Coronary artery (tissue), 2 donors: Measurements from ENCODE around the gene NR3C1.

Experiments used
- DNase-seq: peaks from one replicate; pipeline ENCODE4 v3.0.0-alpha.2; 2017; ENCODE audit warnings: low spot score
- H3K27ac ChIP-seq, 2 donors: fragments of 200-600 bp; sonication (generic); one replicate each; pipeline ENCODE4 v1.5.1; 2016 to 2019
- H3K4me3 ChIP-seq: fragments of 200-600 bp; sonication (generic); 2 replicates; pipeline ENCODE4 v1.5.1; 2016; ENCODE audit warnings: mild to moderate bottlenecking, moderate library complexity
- TF ChIP-seq, protein P1 (sequence below): fragments of 200-600 bp; sonication (generic); IDR thresholded peaks from one replicate; pipeline ENCODE4 v1.5.1; 2019; ENCODE audit warnings: antibody characterized with exemption

Gene NR3C1

DNA sequence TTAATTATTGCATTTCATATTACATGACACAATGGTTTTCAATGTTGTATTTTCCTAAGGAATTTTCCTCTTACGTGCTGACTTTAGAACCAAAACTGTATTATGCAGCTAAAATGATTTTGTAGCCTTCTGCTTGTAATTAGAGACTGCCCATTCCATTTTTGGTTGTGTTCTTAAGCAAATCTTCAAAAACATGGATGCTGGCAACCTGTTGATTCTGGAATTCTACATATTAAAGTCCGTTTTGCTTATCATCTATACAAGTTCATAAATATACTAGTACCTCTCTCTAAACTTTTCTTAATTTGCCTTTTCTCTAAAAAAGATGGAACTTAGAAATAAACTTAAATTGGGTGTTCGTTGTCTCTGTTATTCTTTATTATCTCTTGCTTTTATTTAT is 88.3 kb downstream of the NR3C1 start:
- TF ChIP-seq, protein P1, sequence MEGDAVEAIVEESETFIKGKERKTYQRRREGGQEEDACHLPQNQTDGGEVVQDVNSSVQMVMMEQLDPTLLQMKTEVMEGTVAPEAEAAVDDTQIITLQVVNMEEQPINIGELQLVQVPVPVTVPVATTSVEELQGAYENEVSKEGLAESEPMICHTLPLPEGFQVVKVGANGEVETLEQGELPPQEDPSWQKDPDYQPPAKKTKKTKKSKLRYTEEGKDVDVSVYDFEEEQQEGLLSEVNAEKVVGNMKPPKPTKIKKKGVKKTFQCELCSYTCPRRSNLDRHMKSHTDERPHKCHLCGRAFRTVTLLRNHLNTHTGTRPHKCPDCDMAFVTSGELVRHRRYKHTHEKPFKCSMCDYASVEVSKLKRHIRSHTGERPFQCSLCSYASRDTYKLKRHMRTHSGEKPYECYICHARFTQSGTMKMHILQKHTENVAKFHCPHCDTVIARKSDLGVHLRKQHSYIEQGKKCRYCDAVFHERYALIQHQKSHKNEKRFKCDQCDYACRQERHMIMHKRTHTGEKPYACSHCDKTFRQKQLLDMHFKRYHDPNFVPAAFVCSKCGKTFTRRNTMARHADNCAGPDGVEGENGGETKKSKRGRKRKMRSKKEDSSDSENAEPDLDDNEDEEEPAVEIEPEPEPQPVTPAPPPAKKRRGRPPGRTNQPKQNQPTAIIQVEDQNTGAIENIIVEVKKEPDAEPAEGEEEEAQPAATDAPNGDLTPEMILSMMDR = no peak
- H3K27ac ChIP-seq = peak overlapping the region in 1 of 2 donors; percentile 7
- H3K4me3 ChIP-seq = no peak overlapping the region
- DNase-seq = no peak

DNA sequence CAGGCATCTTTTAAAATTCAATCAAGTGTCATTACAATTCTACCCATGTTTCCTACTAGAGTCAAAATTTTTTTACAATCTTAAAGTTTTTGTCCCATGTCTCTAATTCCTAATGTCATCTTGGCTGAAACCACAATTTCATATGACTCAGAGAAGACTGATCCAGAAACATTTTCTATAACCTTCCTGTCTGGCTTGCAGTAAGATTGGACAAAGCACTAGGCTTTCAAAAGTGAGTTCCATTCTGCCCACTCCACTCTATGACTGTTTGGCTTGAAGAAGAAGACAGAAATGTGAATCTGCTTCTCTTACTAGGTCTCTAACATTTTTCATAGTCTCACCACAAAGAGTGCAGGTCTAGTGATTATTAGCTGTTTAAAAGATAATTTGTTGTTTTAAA is 88.8 kb downstream of the NR3C1 start:
- no peak for DNase-seq

DNA sequence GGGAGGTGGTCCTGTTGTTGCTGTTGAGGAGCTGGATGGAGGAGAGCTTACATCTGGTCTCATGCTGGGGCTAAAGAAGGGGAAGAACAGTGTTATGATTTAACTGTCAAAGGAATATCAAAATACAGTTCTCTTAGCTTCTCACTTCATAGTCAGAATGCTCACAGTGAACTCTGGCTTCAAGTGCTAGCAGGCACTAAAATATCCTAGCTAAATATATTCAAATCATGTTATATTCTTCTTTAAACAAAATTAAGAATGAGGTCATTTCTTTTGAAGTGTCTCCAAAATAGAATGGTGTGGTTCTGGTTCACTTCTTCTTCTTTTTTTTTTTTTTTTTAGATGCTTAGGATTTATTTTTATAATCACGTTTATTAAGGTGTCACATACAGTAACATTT is 89.4 kb downstream of the NR3C1 start:
- no peak for DNase-seq
- H3K4me3 ChIP-seq = no peak overlapping the region
- peak overlapping the region in 1 of 2 donors; percentile 26 for H3K27ac ChIP-seq
- TF ChIP-seq, protein P1 = no peak

More for the DNA sequence above, 88.8 kb downstream of the NR3C1 start:
- H3K4me3 ChIP-seq = no peak overlapping the region
- TF ChIP-seq, protein P1 = no peak
- no peak overlapping the region for H3K27ac ChIP-seq

DNA sequence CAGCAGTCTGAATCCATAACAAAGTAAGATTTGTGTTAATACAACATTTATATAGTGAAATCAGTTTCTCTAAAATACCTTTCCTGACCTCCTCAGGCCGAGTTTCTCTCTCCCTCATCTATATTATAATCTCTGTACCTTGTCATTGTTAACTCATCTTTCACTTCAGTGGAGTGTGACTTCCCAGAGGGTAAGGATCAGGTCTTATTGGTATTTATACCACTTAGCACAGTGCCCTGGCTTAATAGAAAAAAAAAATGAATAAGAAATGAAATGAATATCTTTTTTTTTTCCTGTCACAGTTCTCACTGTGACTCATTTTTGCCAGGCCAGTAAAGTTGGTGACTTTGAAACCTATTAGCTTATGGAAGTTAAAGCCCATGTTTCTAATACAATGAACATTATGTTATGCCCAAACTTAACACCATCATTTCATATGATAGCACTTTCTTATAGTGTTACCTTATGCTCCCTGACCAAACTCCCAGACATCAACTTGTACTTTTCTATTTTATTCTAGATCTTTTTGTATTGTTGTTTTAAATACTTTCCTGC is 90.1 kb downstream of the NR3C1 start:
- DNase-seq = no peak
- TF ChIP-seq, protein P1 = no peak
- no peak overlapping the region for H3K4me3 ChIP-seq
- H3K27ac ChIP-seq = peak overlapping the region in 1 of 2 donors; percentile 35

DNA sequence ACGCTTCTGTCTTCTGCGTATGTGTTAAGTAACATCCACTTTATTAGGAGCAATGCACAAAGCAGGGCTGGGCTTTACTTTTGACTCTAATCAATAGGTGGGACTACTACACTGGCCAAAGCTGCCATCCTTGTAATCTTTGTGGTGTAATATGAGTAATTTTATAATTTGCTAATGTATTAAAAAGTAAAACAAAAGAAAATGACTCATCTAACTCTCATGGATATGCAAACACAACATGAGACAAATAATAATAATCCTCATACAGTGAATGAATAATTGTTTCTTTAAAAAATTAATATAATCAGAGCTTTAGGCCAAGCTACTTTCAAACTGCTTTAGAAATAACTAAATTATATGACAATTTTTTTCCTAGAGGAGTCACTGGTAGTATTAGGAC is 90.7 kb downstream of the NR3C1 start:
- TF ChIP-seq, protein P1 = no peak
- DNase-seq = no peak
- Histone ChIP-seq H3K4me3 (no peak overlapping the region), H3K27ac (peak overlapping the region in 1 of 2 donors; percentile 35)

DNA sequence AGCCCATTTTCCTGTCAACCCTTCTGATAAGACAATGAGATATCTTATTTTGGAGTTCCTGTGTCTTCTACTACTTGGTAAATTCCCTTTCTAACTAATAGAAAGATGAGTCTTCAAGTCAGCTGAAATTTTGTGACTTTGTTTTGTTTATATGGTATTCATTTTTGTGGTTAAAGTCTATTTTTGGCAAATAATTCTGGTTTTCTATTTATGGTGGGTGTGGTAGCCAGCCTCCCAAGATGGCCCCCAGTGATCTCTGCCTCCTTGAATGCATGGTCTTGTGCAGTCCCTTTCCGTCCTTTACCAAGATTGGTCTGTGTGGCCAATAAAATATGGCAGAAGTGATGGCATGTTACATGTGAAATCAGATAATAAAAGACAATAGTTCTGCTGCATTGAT is 91.5 kb downstream of the NR3C1 start:
- Histone ChIP-seq H3K4me3 (no peak overlapping the region), H3K27ac (no peak overlapping the region)
- DNase-seq = no peak
- TF ChIP-seq, protein P1 = no peak

DNA sequence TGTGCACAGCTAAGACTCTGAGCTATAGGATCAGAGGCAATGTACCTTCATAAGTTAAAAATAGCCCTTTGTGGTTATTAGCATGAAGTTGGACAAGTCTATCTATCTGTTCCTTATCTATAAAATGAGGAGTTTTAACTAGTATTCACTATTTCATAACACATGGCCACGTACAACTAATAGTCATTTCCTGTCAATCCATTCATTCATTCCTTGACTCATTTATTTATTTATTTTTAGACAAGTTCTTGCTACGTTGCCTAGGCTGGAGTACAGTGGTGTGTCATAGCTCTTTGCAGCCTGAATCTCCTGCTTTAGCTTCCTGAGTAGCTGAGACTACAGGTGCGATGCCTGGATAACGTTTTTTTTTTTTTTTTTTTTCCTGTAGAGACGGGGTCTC is 92.1 kb downstream of the NR3C1 start:
- no peak overlapping the region for H3K4me3 ChIP-seq
- no peak overlapping the region for H3K27ac ChIP-seq
- TF ChIP-seq, protein P1 = no peak
- no peak for DNase-seq
